Ramos (cell line): ENCODE results near the gene FGL2.
"Not testable (repeated sequence)": the region's sequence is repeated elsewhere in the genome, so short reads cannot be mapped to it uniquely, and the experiment has no call there.

Experiments used
- in situ Hi-C: fragments of 300-500 bp; cut with MboI; formaldehyde crosslinking; loops from one replicate; pipeline ENCODE4 v1.14.3; 2022; ENCODE audit warnings: low sequenced_read_pairs; ENCODE audit not compliant: unreplicated experiment

FGL2 gene

GRCh38 chr7:77199013-77199966 is at the start of gene FGL2:
FGL2 (minus strand) TSS chr7:77199819; CDS start chr7:77199793, 26 bp downstream.
- in situ Hi-C loops: no loop called here

DNA sequence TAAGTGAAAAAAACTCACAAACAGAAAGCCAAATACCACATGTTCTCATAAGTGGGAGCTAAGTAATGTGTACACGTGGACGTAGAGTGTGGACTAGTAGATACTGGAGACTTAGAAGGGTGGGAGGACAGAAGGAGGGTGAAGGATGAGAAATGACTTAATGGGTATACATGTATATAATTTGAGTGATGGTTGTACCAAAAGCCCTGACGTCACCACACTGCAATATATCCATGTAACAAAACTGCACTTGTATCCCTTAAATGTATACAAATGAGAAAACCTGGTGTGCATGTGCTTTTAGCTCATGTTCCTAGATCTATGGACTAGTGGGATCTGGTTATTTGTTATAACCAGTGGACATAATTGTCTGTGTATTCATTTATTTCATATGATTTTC is 48.5 kb upstream of the FGL2 start:
- in situ Hi-C loops: no loop called here

DNA sequence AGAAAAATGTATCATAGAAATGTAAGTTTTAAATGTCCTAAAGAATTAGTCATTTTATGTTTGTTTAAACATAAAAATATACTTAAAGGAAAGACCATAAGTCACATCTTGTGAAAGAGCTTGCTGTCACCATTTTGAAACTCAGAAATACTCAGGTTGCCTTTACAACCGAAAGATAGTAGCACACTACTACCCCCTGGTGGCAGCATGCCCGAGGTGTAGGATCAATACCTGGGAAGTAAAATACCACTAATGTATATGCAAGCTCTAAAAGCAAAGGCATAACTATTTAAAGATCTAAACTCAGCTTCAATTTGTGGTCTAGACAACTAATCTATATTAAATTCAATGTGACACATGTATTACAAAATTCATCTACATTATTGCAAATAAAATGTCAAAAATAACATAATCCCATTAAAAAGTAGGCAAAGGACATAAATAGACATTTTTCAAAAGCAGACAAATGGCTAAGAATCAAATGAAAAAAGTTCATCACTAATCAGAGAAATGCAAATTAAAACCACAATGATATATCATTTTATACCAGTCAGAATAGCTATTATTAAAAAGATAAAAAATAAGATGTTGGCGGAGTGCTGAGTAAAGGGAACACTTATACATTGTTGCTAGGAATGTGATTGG is 47.7 kb upstream of the FGL2 start:
- in situ Hi-C loops: no loop called here

- in situ Hi-C loops: no loop called here
Observed at GRCh38 chr7:77246026-77246640, 46.5 kb upstream of the FGL2 start.

GRCh38 chr7:77245015-77245755 is 45.6 kb upstream of the FGL2 start:
- in situ Hi-C loops: no loop called here

- in situ Hi-C loops: no loop called here
Observed at GRCh38 chr7:77244222-77244934, 44.8 kb upstream of the FGL2 start.

DNA sequence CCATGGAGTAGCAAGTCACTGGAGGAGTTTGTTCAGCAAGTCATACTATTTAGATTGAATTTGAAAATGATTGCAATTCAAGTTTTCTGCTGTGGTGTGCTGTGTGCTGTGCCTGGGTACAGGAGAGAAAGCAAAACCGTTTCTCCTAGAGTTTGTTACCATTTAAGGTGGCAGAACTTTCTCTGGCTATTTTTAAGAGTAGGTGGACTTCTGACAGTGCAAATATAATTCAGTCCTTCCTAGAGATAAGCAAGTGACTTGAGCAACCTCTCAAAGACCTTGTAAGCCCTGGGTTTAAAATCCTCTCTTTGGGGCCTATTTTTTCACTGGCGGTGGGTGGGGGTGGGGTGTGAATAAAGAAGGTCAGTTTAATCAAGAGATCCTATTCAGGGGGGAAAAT is 42.9 kb upstream of the FGL2 start:
- in situ Hi-C loops: no loop called here

DNA sequence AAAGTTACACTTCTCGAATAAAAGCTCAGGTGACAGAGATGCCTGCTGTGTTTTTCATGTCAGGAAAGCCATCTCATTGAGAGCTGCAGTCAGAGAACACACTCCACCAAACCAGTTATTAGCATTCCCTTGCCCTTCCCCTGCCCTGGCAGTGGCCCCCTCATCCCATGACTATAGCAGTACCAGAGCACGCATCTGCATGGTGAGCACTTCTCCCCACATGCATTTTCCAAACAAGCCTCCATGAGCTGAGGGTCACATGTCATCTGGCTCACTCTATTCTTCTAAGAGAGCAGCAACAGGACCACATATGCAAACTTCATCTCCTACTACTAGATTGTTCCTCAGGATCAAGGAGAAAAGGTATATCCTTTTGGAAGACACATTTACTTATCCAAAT is 42.4 kb upstream of the FGL2 start:
- in situ Hi-C loops: no loop called here

DNA sequence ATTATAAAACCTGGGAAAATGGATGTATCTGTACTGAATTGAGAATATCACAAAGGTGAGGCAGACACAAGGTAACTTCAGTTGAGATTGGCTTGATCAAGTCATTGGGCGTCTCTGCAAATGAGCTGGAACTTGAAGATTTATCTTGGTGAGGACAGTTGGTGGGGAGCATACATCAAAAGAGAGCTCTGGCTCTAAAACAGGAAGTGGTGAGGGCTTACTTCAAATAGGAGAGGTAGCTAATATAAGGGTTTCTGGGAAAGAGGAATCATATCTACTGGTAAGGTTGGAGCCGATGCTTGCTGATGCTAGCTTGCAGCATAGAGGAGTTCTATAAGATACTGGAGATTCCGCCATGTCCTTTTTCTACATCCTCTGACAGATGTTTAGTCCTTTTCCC is 39.9 kb upstream of the FGL2 start:
- in situ Hi-C loops: no loop called here

- in situ Hi-C loops: no loop called here
Observed at GRCh38 chr7:77238703-77239136, 39.1 kb upstream of the FGL2 start.

DNA sequence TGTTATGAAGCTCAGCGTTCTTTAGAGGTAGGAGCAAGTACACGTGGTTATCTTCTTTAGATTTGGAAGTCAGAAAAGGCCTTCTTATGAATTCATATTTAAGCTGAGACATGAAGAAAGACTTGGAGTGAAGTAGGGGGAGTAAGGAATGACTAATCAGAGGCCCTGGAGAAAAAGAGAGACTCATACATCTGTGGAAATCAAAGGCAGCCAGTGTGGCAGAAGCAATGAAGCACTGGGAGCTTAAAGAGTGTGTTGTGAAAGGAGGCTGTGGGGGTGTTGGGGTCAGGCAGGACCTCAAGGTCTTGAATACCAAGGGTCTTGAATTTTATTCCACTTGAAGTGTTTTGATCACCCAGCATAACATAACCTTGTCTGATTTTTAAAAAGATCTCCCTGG is 35.7 kb upstream of the FGL2 start:
- in situ Hi-C loops: no loop called here

DNA sequence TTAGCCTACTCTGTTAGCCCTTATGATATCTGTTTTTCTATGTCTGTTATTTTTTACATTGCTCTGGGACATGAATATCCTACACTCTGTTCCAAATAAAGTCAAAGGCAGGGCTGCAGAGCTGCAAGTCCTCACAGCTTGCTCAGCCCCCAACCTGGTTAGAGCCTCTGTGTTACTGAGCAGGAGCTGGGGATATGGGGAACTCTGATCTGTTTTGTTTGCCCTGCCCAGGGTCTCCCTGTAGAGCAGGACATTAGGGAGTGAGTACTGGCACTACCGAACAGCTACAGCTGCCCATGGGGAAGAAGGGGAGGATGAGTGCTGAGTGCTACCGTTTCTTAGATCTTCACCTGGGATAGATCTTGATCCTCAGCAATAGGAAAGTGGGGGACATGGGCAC is 32.8 kb upstream of the FGL2 start:
- in situ Hi-C loops: no loop called here

GRCh38 chr7:77228795-77229194 is 29.2 kb upstream of the FGL2 start:
- in situ Hi-C loops: not testable (repeated sequence)

DNA sequence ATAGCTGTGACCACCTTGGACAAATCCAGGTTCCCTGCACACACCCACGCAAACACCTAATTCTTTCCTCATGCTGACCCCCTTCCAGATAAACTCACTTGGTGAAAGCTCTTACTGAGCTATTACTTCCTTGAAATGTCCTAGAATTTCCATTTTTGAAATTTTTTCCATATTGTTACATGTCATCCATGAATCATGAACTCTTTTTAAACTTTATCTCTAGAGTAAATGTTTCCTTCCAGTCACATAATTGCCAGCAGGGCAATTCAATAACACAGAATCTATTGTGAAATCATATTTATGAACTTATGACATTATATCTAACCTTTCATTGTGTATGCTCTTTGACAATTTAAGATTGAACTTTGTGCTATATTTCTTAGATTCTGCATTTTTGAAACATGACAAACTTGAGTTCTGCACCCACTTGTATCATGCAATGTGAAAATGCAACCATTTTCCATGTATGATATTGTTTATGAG is 26.8 kb upstream of the FGL2 start:
- in situ Hi-C loops: no loop called here

DNA sequence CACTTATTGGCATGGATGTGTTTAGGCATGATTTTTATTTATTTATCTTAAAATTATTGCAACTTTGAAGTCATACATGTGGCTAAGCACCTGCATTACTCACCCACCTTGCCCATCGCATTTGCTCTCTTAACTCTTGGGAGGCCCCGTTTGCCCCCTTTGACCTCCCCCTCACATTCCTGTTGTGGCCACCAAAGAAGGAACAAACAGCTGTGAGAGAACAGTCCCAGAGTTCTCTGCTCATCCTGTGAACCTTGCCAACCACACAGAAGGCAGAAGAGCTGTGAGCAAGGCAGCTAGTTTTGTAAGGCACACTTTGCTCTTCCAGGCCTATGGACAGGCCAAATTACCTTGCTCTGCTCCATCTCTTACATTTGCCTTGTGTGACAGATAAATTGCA is 23.6 kb upstream of the FGL2 start:
- in situ Hi-C loops: no loop called here

DNA sequence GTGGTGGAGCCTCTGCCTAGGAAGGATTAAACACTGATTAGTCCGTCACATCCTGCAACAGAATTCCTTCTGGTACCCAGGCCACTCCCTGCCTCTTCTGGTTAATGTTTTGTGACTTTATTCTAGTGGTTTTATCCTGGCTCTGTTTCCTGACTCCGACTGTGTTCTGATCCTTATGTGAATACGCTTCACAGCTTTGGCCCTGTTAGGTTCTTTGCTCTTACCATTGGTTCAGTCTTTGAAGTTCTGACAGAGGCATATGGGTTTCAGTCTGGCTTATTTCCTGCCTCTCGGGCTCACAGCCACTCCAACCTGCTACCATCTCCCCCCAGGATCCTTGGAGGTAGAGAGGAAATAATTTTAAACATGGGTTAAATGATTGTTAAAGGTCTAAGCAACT is 23.2 kb upstream of the FGL2 start:
- in situ Hi-C loops: no loop called here

DNA sequence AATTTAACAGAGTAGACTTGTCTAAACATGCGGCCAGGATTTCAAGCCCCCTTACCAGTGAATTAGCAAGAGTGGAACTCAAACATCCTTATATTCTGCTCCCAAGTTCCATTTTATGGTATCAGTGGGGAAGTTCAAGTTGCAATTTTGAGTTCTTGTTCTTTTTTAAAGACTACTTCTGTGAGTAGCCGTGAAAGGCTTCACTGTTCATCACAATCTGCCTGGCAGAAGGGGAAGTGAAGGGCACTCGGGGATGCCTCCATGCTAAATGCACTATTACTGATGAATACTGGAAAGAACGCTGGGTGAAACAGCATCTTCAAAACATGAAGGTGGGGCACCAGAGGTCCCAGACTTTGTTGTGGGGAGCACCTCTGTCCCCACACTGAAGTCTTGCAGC is 22.4 kb upstream of the FGL2 start:
- in situ Hi-C loops: no loop called here

DNA sequence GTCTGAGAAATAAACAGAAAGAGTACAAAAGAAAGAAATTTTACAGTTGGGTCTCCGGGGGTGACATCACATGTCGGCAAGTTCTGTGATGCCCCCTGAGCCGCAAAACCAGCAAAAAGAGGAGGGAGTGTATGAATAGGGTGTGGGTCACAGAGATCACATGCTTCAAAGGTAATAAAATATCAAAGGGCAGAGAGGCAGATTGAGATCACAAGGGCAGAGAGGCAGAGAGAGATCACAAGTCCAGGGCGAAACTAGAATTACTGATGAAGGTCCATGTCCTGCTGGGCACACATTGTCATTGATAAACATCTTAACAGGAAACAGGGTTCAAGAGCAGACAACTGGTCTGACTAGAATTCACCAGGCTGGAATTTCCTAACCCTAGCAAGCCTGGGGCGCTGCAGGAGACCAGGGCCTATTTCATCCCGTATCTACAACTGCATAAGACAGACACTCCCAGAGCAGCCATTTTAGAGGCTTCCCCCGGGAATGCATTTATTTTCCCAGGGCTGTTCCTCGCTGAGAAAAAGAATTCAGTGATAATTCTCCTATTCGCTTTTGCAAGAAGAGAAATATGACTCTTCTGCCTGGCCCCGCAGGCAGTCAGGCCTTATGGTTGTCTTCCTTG is 20.2 kb upstream of the FGL2 start:
- in situ Hi-C loops: not testable (repeated sequence)

- in situ Hi-C loops: no loop called here
Observed at GRCh38 chr7:77217474-77218185, 18.0 kb upstream of the FGL2 start.
